MM.1S (cell line): ENCODE data around the gene GPR137.

ENCODE experiments used
- CTCF ChIP-seq: fragments of 300-600 bp; sonication (generic); IDR thresholded peaks from 2 replicates; pipeline ENCODE4 v1.5.1; 2016; ENCODE audit warnings: antibody characterized with exemption, low read length, mixed read lengths
- EZH2 ChIP-seq: fragments of 300-600 bp; sonication (generic); optimal IDR thresholded peaks from 2 replicates; pipeline ENCODE3; 2017; ENCODE audit warnings: low read depth, mild to moderate bottlenecking, antibody characterized with exemption, low read length, mixed read lengths
- EZH2phosphoT487 ChIP-seq: fragments of 300-600 bp; sonication (generic); IDR thresholded peaks from 2 replicates; pipeline ENCODE4 v1.6.1; 2018; ENCODE audit warnings: antibody characterized with exemption, low read length

DNA sequence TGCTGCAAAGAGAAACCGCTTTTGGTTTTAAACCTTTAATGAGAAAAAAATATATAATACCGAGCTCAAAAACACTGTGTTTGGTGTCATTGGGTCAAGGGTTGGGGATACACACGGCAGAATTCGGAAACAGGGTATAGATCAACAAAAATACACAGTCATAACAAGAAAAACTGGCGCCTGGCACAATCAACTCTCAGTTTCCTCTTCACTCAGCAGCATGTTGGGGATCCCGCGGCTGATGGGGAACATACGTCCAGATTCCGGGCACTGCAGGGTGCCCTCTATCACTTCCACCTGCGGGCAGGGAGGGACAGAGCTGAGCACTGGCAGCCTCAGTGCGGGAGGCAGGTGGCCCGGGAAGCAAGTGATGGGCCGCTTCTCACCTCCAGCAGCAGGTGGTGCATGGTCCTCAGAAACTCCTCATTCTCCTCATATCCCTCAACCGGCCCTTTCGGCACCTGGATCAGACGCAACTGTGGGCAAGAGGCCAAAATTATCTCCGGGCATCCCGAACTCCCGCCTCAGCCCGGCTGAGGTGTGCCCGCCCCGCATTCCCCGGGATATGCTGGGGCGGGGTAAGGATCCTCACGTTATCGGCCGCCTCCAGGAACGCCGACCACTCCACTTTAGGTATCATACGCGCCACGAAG lies 31.1 kb downstream of the GPR137 start:
- TF ChIP-seq CTCF (peak; percentile 41), EZH2 (no peak), EZH2phosphoT487 (no peak)
